Hair follicular keratinocyte (primary cell): ENCODE results near the gene PPP1R37. TPM values are rescaled to one million over a fixed set of nuclear protein-coding genes. Genes with fewer than 3 reads are reported as not detected.

Experiments
- total RNA-seq: library from RNA; depleted of rRNA; stranded (reverse); fragments of >200 nt; gene quantifications from 2 replicates; pipeline ENCODE4 v1.2.3, GENCODE V29; 2015

Gene PPP1R37, protein sequence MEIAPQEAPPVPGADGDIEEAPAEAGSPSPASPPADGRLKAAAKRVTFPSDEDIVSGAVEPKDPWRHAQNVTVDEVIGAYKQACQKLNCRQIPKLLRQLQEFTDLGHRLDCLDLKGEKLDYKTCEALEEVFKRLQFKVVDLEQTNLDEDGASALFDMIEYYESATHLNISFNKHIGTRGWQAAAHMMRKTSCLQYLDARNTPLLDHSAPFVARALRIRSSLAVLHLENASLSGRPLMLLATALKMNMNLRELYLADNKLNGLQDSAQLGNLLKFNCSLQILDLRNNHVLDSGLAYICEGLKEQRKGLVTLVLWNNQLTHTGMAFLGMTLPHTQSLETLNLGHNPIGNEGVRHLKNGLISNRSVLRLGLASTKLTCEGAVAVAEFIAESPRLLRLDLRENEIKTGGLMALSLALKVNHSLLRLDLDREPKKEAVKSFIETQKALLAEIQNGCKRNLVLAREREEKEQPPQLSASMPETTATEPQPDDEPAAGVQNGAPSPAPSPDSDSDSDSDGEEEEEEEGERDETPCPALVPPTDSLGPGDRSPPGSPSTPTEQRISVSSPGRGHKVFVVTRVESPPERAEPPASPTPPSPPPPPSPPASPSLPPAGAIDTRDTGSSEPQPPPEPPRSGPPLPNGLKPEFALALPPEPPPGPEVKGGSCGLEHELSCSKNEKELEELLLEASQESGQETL
- total RNA-seq = 28.1 and 30.3 TPM in 2 replicates

GRCh38 chr19:45092747-45093678 is at the start of gene PPP1R37:
PPP1R37 (plus strand) TSS chr19:45093179; CDS start chr19:45093326, 147 bp downstream.

DNA sequence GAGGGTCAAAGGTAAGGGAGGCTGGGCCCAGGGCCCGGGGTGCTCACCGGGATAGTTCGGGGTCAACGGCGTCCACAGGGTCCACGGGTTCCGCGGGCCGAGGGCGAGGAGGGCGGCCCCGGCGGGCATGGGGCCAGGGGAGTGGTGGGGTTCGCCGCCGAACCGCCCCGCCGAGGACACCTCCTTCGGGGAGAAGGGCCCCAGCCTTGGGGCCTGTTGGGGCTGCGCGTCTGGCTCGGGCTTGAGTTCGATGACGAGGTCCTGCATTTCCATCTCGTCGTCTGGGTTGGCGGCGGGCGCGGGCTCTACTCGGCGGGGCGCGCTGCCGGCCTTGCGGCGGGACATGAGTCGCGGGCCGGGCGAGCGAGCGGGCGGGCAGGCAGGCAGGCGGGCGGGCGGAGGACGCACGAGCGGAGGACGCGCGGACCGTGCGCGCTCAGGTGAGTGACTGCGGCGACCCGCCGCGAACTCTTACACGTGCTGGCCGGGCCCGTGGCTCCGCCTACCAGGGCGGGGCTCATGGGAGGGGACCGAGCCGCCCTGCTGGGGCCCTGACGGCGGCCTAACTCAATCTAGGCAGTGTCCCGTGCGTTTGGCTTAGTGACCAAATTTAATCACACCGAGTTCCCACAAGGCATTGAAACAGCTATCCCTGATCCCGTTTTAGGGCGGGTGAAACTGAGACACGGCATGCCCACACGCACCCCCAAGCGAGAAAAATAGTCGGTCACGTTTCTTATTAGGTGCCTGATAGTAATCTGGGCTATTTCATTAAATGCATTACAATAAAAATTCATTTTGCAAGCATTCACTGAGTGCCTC is 16.7 kb upstream of the PPP1R37 start, which contains the start of gene ZNF296:
TSS of gene ZNF296 (minus strand) at position 450 of the 822 bp plus-strand sequence. CDS start at position 345, 105 bp downstream.

GRCh38 chr19:45079063-45079910 is 13.7 kb upstream of the PPP1R37 start, which contains the start of gene GEMIN7:
GEMIN7 (plus strand) TSS chr19:45079260; CDS start chr19:45090115, 10,855 bp downstream.

GRCh38 chr19:45160870-45161737 is 68.1 kb downstream of the PPP1R37 start, which contains the start of gene NKPD1:
NKPD1 (minus strand) TSS chr19:45160982; CDS start chr19:45160150, 832 bp downstream.

DNA sequence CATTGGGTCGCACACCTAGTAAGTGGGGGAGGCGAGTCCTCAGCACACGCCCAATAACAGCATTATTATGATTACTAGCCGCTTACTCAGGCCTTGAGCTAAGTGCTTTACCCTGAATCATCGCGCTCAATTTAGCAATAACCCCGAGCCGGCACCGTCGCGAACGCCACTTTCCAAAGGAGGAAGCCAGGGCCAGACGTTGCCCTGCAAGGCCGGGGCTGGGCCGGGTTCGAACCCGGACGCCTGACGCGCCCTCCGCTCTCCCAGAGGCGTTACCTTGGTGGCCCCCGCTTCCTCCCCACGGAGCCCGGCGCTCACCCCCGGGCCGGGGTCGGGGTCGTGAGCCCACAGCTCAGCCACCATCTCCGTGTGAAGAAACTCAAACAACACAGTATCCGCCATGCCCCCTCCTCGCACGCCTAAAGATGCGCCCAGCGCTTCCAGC is 84.9 kb downstream of the PPP1R37 start, which contains the start of gene TRAPPC6A:
TSS of gene TRAPPC6A (minus strand) at position 421 of the 445 bp plus-strand sequence. CDS start at position 402, 19 bp downstream.

DNA sequence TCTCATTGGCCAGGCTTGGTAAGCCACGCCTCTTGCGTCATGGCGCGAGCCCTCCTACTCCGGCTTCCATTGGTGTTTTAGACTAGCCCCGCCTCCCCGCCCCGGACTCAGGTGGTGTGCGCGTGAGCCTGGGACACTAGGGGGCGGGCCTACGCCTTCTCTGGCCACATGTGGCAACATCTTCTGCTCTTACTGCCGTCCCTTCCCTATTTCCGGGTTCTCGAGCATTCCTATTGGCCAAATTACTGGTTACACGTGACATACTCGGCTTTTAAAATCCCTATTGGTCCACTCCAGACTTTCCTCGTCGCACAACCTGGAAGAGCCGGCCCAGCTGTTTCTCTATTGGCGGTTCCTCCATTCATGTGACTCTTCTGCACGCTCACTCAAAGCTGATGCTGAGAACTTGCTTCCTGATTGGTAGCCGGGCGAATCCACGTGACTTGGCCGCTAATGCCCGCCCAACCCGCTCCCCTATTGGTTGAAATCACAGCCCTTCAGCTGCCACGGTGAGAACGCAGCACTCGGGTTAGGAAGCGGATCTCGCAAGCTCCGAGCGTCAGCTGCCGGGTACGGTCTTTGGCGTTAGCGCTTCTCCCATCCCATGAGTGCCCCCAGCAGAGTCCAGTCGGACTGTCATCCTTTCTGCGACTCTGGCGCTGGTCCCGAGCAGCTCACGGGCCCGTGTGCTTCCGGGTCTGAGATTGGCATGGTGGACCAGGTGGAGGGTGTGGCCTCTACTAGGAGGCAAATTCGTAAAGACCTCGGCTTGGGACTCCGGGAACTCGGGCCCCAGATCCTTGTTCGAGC is 85.5 kb downstream of the PPP1R37 start, which contains the start of gene BLOC1S3:
TSS of gene BLOC1S3 (plus strand) at position 523 of the 810 bp plus-strand sequence. CDS start 513 bp downstream, outside the sequence.

Other genes starting within 250 kb of the PPP1R37 start
- gene NECTIN2, start 246.9 kb upstream of the PPP1R37 start, total RNA-seq = 73.2 and 81.6 TPM in 2 replicates
- gene TOMM40, start 201.9 kb upstream of the PPP1R37 start, total RNA-seq = 68.0 and 175 TPM in 2 replicates
- gene APOE, start 187.4 kb upstream of the PPP1R37 start, total RNA-seq = 74.5 and 195 TPM in 2 replicates
- 3.8 and 18.1 TPM in 2 replicates for gene APOC1, start 178.6 kb upstream of the PPP1R37 start, total RNA-seq
- gene APOC4, start 150.9 kb upstream of the PPP1R37 start, total RNA-seq = not detected in 2 replicates
- not detected in 2 replicates for gene APOC2, start 147.1 kb upstream of the PPP1R37 start, total RNA-seq
- 34.9 and 42.5 TPM in 2 replicates for gene CLPTM1, start 137.8 kb upstream of the PPP1R37 start, total RNA-seq
- gene RELB, start 91.7 kb upstream of the PPP1R37 start, total RNA-seq = 20.6 and 35.7 TPM in 2 replicates
- gene CLASRP, start 54.1 kb upstream of the PPP1R37 start, total RNA-seq = 30.8 and 54.7 TPM in 2 replicates
- 0.55 and 2.0 TPM in 2 replicates for gene ZNF296, start 16.7 kb upstream of the PPP1R37 start, total RNA-seq
- gene GEMIN7, start 13.9 kb upstream of the PPP1R37 start, total RNA-seq = 29.5 and 36.8 TPM in 2 replicates
- gene NKPD1, start 67.8 kb downstream of the PPP1R37 start, total RNA-seq = 1.1 and 2.1 TPM in 2 replicates
- gene TRAPPC6A, start 85.1 kb downstream of the PPP1R37 start, total RNA-seq = 9.0 and 13.2 TPM in 2 replicates
- 7.7 and 7.8 TPM in 2 replicates for gene BLOC1S3, start 85.6 kb downstream of the PPP1R37 start, total RNA-seq
- 0.38 and 2.0 TPM in 2 replicates for gene EXOC3L2, start 152.2 kb downstream of the PPP1R37 start, total RNA-seq
- gene MARK4, start 158.1 kb downstream of the PPP1R37 start, total RNA-seq = 19.8 and 21.3 TPM in 2 replicates
- not detected in 2 replicates for gene CKM, start 229.7 kb downstream of the PPP1R37 start, total RNA-seq
- 49.6 and 69.6 TPM in 2 replicates for gene KLC3, start 247.6 kb downstream of the PPP1R37 start, total RNA-seq